ENCODE data around the gene CLMN. TPM values are rescaled to one million over a fixed set of nuclear protein-coding genes. Genes with fewer than 3 reads are reported as not detected.

The CLMN gene
- total and polyA plus RNA-seq, 8 donors: 5.3 to 42.9 (median 20.1) TPM

- Histone ChIP-seq H3K4me3 (no peak overlapping the region), H3K27me3 (no peaks in the 10 kb centered on the region), H3K36me3 (no peaks in the 10 kb centered on the region), H3K9me3 (peaks cover 0 to 19% (median 7%) of the 10 kb centered on the region in 4 donors), H3K4me1 (peaks cover 5 to 29% (median 14%) of the 10 kb centered on the region in 4 donors), H3K27ac (no peak overlapping the region)
- no peak for TF ChIP-seq EP300 (IDR thresholded peaks at IDR 0.05)
- TF ChIP-seq POLR2AphosphoS5 (IDR thresholded peaks at IDR 0.05): no peak
- TF ChIP-seq POLR2A (IDR thresholded peaks at IDR 0.05): no peak
- no peak for TF ChIP-seq CTCF (IDR thresholded peaks at IDR 0.05)
- WGBS, 5 donors: 42 to 60% (median 52%) methylated on average over 2 of the region's 2 CpGs
- intact Hi-C loops (cut with DNase I; ENCODE audit: low total_unique reads): no loop called here
- no peak for DNase-seq
Observed at GRCh38 chr14:95162641-95163040, 157.1 kb downstream of the CLMN start.

GRCh38 chr14:95157327-95158189, 162.2 kb downstream of the CLMN start, which contains the start of gene DICER1:
Gene DICER1 (minus strand): TSS chr14:95157529. CDS start chr14:95133458, 24,071 bp downstream.
- Histone ChIP-seq H3K27ac (peak within 1 kb of the TSS; percentile 91 to 99 (median 96)), H3K36me3 (no peaks in the 10 kb centered on the region)
- intact Hi-C loops (cut with DNase I; ENCODE audit: low total_unique reads): no loop called here

GRCh38 chr14:95157048-95157326, 162.7 kb downstream of the CLMN start:
- WGBS, 5 donors: 0% methylated on average over 11 to 50 of the region's 50 CpGs
- Histone ChIP-seq H3K4me1 (peaks cover 25 to 58% (median 45%) of the 10 kb centered on the region in 4 donors), H3K9me3 (no peaks in the 10 kb centered on the region), H3K36me3 (no peaks in the 10 kb centered on the region), H3K27me3 (no peaks in the 10 kb centered on the region), H3K27ac (peak overlapping the region; percentile 91 to 99 (median 96)), H3K4me3 (peak overlapping the region; percentile 82 to 97 (median 85))
- no peak for DNase-seq
- no peak for TF ChIP-seq POLR2A (IDR thresholded peaks at IDR 0.05)
- no peak for TF ChIP-seq POLR2AphosphoS5 (IDR thresholded peaks at IDR 0.05)
- intact Hi-C loops (cut with DNase I; ENCODE audit: low total_unique reads): no loop called here

More at GRCh38 chr14:95157327-95158189, 162.2 kb downstream of the CLMN start, which contains the start of gene DICER1:
- H3K4me1 ChIP-seq: peaks cover 27 to 53% (median 42%) of the 10 kb centered on the region in 4 donors
- H3K9me3 ChIP-seq: no peaks in the 10 kb centered on the region
- TF ChIP-seq EP300 (IDR thresholded peaks at IDR 0.05) (no peak), CTCF (IDR thresholded peaks at IDR 0.05) (no peak), POLR2AphosphoS5 (IDR thresholded peaks at IDR 0.05) (peak in 1 of 3 donors; percentile 60), POLR2A (IDR thresholded peaks at IDR 0.05) (peak in 1 of 4 donors; percentile 25)
- 0 to 1% (median 1%) methylated on average over 20 to 77 of the region's 77 CpGs for WGBS, 5 donors
- H3K4me3 ChIP-seq: peak within 1 kb of the TSS; percentile 82 to 97 (median 85)
- peak; percentile 98 to 99 for DNase-seq
- no peaks in the 10 kb centered on the region for H3K27me3 ChIP-seq

- Histone ChIP-seq H3K36me3 (no peaks in the 10 kb centered on the region), H3K9me3 (no peaks in the 10 kb centered on the region), H3K4me3 (peak overlapping the region; percentile 82 to 97 (median 85)), H3K4me1 (peaks cover 28 to 64% (median 50%) of the 10 kb centered on the region in 4 donors), H3K27ac (peak overlapping the region; percentile 91 to 99 (median 96)), H3K27me3 (no peaks in the 10 kb centered on the region)
- intact Hi-C loops (cut with DNase I; ENCODE audit: low total_unique reads): no loop called here
- peak; percentile 46 to 74 for DNase-seq
- TF ChIP-seq POLR2AphosphoS5 (IDR thresholded peaks at IDR 0.05): no peak
- no peak for TF ChIP-seq EP300 (IDR thresholded peaks at IDR 0.05)
- no peak for TF ChIP-seq CTCF (IDR thresholded peaks at IDR 0.05)
- no peak for TF ChIP-seq POLR2A (IDR thresholded peaks at IDR 0.05)
- WGBS, 5 donors: 1 to 3% (median 2%) methylated on average over 20 to 48 of the region's 48 CpGs
Observed at GRCh38 chr14:95156161-95157047, 163.3 kb downstream of the CLMN start.
